WERI-Rb-1 (cell line): ENCODE results near the gene RPRD1A.
"Not testable (repeated sequence)": the region's sequence is repeated elsewhere in the genome, so short reads cannot be mapped to it uniquely, and the experiment has no call there.

ENCODE experiments used
- DNase-seq: peaks from one replicate; pipeline ENCODE4 v3.0.0-alpha.2; 2020
- H3K27ac ChIP-seq: fragments of 250-450 bp; sonication (Bioruptor Pico); 2 replicates; pipeline ENCODE4 v1.5.1; 2020; ENCODE audit warnings: mild to moderate bottlenecking, moderate library complexity
- H3K27me3 ChIP-seq: fragments of 250-450 bp; sonication (Bioruptor Pico); 2 replicates; pipeline ENCODE4 v1.5.1; 2021; ENCODE audit warnings: mild to moderate bottlenecking, low read depth, moderate library complexity; ENCODE audit not compliant: insufficient read depth, severe bottlenecking
- H3K36me3 ChIP-seq: fragments of 250-450 bp; sonication (Bioruptor Pico); 2 replicates; pipeline ENCODE4 v1.5.1; 2020; ENCODE audit warnings: mild to moderate bottlenecking, moderate library complexity
- H3K4me3 ChIP-seq: 2 replicates; pipeline ENCODE4 v1.5.1; 2011; ENCODE audit warnings: low read depth, mild to moderate bottlenecking, control low read depth, low read length
- H3K9me3 ChIP-seq: fragments of 250-450 bp; sonication (Bioruptor Pico); 2 replicates; pipeline ENCODE4 v1.5.1; 2021; ENCODE audit warnings: mild to moderate bottlenecking, moderate library complexity; ENCODE audit not compliant: severe bottlenecking
- TF ChIP-seq, protein P1 (sequence below): IDR thresholded peaks from 2 replicates; pipeline ENCODE4 v1.5.1; 2011; ENCODE audit warnings: low read depth, mild to moderate bottlenecking, control low read depth, inconsistent platforms, low read length

RPRD1A gene

DNA sequence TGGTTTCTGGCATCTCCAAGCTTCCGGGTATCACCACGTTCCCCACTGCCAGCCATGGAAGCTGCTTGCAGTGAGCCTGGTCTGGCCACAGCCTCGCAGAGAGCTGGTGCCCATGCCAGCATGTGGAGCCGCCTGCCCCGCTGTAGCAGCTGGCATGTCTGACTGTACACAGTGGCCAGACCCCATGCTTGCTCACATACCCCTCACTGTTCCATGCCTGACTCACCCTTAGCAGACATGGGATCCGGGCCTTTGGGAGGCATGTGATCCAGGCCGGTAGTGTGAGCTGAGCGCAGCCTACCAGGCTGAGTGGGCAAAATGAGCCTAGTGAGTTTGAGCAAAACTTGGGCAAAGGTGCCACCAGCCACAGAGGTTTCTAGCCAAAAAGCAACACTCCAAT lies 18.8 kb upstream of the RPRD1A start:
- no peaks in the 10 kb centered on the region for H3K27me3 ChIP-seq
- TF ChIP-seq, protein P1, sequence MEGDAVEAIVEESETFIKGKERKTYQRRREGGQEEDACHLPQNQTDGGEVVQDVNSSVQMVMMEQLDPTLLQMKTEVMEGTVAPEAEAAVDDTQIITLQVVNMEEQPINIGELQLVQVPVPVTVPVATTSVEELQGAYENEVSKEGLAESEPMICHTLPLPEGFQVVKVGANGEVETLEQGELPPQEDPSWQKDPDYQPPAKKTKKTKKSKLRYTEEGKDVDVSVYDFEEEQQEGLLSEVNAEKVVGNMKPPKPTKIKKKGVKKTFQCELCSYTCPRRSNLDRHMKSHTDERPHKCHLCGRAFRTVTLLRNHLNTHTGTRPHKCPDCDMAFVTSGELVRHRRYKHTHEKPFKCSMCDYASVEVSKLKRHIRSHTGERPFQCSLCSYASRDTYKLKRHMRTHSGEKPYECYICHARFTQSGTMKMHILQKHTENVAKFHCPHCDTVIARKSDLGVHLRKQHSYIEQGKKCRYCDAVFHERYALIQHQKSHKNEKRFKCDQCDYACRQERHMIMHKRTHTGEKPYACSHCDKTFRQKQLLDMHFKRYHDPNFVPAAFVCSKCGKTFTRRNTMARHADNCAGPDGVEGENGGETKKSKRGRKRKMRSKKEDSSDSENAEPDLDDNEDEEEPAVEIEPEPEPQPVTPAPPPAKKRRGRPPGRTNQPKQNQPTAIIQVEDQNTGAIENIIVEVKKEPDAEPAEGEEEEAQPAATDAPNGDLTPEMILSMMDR = no peak
- H3K27ac ChIP-seq = no peak overlapping the region
- H3K36me3 ChIP-seq = no peaks in the 10 kb centered on the region
- H3K9me3 ChIP-seq = no peaks in the 10 kb centered on the region
- H3K4me3 ChIP-seq = no peak overlapping the region
- no peak for DNase-seq

DNA sequence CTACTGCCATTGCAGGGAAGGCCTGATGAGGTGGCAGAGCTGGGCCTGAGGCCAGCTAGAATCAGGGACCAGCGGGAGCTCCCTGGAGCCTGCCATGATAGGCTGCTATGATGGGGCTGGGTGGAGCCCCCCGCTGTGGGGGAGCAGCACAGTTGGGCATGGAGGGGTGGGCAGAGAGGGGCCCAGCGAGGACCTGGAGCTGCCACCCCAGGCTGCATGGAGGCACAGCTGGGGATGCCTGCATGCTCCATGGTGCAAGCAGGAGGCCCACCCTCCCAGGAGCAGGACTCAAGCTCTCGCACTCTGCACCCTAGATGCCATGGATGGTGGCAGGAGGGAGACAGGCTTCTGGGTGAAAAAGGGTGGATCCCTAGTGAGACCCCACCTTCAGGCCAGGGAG lies 17.8 kb upstream of the RPRD1A start:
- Histone ChIP-seq H3K9me3 (no peaks in the 10 kb centered on the region), H3K4me3 (no peak overlapping the region)

DNA sequence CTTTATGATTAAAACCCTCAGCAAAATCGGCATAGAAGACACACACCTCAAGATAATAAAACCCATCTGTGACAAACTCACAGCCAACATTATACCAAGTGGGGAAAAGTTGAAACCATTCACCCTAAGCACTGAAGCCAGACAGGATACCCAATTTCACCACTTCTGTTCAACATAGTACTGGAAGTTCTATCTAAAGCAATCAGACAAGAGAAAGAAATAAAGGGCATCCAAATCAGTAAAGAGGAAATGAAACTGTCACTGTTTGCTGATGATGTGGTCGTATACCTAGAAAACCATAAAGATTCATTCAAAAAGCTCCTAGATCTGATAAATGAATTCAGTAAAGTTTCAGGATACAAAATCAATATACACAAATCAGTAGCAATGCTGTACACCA lies 16.4 kb upstream of the RPRD1A start:
- DNase-seq = no peak
- no peaks in the 10 kb centered on the region for H3K9me3 ChIP-seq
- H3K36me3 ChIP-seq = no peaks in the 10 kb centered on the region
- no peak overlapping the region for H3K27ac ChIP-seq
- no peaks in the 10 kb centered on the region for H3K27me3 ChIP-seq
- no peak overlapping the region for H3K4me3 ChIP-seq
- TF ChIP-seq, protein P1 = no peak

More for the DNA sequence above, 17.8 kb upstream of the RPRD1A start:
- no peak overlapping the region for H3K27ac ChIP-seq
- no peak for DNase-seq
- H3K27me3 ChIP-seq = no peaks in the 10 kb centered on the region
- TF ChIP-seq, protein P1 = no peak
- H3K36me3 ChIP-seq = no peaks in the 10 kb centered on the region

GRCh38 chr18:36081118-36081517 lies 13.8 kb upstream of the RPRD1A start:
- not testable (repeated sequence) for H3K4me3 ChIP-seq, H3K27me3 ChIP-seq, DNase-seq, H3K27ac ChIP-seq, H3K9me3 ChIP-seq, H3K36me3 ChIP-seq

DNA sequence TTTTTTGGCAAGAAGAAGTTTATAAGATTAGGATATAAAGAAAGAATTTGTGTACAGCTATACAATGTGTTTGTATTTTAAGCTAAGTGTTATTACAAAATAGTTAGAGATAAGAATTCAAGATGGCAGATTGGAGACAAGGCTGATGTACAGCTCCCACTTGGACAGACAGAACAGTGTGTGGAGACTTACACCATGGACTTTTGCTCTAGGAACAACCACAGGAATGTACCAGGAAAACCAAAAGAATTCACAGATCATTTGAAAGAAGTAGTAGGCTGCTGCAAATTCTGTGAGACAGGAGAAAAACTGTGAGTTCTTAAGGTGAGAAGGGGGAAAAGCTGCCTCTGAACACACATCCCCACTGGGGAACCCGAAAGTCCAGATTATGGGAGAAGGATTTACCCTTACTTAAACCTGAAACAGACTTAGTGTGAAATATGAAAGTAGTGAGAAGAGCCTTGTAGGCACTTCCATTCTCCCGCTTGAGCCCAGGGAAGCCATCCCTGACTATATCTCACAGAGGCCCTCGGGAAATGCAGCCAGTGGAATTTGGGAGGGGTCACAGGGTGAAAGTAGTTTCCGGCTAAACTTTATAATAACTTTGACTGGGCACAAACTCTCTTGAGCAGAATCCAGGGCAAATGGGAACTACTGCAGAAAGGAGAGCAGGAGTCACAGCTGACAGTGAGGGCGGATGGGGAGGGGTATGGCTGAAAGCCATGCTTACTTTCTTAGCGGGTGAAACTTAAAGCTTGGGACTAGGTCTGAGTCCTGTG lies 11.6 kb upstream of the RPRD1A start:
- Histone ChIP-seq H3K27me3 (no peaks in the 10 kb centered on the region), H3K27ac (no peak overlapping the region), H3K36me3 (no peaks in the 10 kb centered on the region), H3K9me3 (no peaks in the 10 kb centered on the region), H3K4me3 (no peak overlapping the region)
- TF ChIP-seq, protein P1 = no peak
- no peak for DNase-seq

DNA sequence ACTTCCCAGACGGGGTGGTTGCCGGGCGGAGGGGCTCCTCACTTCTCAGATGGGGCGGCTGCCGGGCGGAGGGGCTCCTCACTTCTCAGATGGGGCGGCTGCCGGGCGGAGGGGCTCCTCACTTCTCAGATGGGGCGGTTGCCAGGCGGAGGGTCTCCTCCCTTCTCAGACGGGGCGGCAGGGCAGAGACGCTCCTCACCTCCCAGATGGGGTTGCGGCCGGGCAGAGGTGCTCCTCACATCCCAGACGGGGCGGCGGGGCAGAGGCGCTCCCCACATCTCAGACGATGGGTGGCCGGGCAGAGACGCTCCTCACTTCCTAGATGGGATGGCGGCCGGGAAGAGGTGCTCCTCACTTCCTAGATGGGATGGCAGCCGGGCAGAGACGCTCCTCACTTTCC lies 10.4 kb upstream of the RPRD1A start:
- H3K36me3 ChIP-seq, H3K9me3 ChIP-seq, H3K27me3 ChIP-seq, H3K27ac ChIP-seq, H3K4me3 ChIP-seq, DNase-seq: not testable (repeated sequence)

- TF ChIP-seq, protein P1 = no peak
- no peaks in the 10 kb centered on the region for H3K9me3 ChIP-seq
- no peaks in the 10 kb centered on the region for H3K27me3 ChIP-seq
- no peak for DNase-seq
- H3K27ac ChIP-seq = no peak overlapping the region
- H3K4me3 ChIP-seq = no peak overlapping the region
- H3K36me3 ChIP-seq = no peaks in the 10 kb centered on the region
These were observed 8.7 kb upstream of the RPRD1A start for GRCh38 chr18:36075862-36076587.
